Stimulated activated CD4-positive, alpha-beta T cell treated with anti-CD3 and anti-CD28 coated beads, Interleukin-15, amount 100 ng/mL, for 24 hours (primary cell): ENCODE data around the gene SEMA6B.
A peak's percentile ranks its signal among the peaks of the same experiment; 100 is the strongest.

Experiments used
- DNase-seq: peaks from one replicate; pipeline ENCODE4 v3.0.0-alpha.2; 2020

The SEMA6B gene

DNA sequence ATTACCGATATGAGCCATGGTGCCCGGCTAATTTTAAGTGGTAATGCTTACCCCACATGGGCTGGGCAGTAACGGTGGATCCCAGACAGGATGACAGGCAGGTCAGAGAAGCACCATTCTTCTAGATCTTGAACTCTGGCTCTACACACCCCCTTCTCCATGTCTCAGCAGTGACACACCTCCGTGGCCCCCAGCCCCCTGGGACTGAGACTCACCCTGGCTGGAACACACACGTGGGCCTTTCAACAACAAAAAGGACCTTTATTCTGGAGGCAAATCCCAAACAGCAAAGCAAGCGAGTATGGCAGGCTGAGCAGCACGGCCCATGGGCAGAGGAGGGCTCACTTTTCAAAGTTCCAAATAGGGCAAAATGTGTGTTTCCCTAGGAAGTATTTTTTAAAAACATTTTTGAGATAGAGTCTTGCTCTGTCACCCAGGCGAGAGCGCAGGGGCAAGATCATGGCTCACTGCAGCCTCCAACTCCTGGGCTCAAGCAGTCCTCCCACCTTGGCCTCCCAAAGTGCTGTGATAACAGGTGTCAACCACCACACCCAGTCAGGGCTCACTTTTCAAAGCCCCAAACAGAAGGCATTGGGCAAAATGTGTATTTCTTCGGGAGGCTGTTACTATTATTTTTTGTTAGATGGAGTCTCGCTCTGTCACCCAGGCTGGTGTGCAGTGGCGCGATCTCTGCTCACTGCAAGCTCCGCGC lies 37.0 kb downstream of the SEMA6B start:
- DNase-seq, result no peak

DNA sequence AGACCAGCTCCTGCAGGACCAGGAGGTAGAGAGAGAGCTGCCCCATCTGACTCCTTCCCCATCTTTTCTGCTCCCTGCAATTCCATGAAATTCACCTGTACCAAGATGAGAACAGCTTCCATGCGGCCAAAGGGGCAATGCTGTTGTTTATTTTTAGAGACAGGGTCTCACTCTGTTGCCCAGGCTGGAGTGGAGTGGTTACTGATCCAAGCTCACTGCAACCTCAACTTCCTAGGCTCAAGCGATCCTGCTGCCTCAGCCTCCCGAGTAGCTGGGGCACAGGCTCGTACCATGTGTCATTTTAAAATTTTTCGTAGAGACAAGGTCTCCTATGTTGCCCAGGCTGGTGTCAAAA lies 37.6 kb downstream of the SEMA6B start:
- no peak for DNase-seq

DNA sequence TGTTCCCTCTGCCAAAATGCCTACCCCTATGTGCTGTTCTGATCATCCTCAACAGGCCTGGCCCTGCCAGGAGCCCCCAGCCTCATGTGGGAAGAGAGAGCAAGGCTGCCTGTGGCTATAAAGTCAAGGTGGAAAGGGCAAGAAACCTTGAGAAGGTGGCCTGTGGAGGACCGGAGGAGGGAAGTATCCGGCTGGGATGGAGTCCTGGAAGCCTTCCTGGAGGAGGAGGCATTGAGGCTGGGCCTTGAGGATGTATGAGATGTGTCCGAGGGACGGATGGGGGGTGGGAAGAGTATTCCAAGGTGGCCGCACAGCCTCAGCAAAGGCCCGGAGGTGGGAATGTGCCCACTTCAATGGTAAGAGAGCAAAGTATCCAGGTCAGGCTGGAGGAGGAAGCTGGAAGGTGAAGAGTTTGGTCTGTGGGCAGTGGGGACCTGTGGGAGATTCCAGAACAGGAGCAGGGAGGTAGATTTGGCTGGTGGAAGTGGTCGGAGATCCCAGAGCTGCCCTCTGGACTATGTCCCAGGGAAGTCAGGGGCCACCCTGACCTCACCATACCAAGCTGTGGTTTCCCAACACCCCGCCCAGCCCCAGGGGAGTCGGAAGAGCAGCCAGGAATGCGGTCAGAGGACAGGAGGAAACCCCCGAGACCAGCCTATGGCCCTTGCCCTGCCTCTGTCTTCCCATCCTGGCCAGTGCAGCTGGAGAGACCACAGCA lies 38.2 kb downstream of the SEMA6B start:
- DNase-seq, result no peak

DNA sequence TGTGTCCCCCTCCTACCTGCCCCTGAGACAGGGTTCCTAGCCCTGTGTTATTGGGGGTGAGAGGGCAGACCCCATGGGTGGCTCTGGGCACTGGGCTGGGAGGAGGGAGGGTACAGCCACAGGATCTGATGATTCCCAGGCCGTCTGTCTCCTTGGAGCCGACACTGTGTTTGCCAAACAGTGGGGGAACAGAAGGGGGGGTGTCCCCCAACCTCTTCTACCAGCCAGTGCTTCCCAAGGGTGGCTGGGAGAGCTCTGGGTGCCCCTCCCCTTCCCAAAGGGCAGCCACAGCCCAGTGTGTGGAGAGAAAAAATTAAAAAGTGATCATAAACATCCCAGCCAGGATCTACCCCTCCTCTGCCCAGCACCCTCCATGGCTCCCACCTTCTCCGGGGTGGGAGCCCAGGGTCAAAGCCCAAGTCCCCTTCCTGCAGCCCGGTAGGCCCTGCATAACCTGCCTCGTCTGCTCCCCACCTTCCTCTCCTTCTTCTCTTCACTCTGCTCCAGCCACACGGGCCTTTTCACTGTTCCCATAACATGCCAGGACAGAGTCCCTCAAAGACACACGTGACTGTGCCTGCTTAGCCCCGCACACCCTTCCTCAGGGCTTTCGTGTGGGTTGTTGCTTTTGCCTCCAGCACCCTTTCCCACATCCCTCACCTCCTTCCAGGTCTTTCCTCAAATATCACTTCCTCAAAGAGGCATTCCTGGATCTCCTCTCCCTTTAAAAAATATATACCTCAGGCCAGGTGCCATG lies 39.8 kb downstream of the SEMA6B start:
- no peak for DNase-seq

DNA sequence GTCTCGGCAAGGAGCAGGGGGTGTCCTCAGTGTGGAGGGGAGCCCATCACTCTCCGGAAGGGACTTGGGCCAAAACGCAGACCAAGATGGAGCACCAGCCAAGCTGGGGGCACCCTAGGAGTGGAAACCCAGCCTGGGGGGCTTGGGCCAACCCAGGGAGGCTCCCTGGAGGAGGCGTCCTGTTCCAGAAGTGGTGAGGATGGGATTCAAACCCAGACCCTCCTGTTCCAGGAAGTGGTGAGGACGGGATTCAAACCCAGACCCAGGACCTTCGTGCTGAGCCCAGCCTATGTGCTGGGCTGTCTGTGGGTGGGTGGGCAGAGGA lies 40.4 kb downstream of the SEMA6B start:
- no peak for DNase-seq

DNA sequence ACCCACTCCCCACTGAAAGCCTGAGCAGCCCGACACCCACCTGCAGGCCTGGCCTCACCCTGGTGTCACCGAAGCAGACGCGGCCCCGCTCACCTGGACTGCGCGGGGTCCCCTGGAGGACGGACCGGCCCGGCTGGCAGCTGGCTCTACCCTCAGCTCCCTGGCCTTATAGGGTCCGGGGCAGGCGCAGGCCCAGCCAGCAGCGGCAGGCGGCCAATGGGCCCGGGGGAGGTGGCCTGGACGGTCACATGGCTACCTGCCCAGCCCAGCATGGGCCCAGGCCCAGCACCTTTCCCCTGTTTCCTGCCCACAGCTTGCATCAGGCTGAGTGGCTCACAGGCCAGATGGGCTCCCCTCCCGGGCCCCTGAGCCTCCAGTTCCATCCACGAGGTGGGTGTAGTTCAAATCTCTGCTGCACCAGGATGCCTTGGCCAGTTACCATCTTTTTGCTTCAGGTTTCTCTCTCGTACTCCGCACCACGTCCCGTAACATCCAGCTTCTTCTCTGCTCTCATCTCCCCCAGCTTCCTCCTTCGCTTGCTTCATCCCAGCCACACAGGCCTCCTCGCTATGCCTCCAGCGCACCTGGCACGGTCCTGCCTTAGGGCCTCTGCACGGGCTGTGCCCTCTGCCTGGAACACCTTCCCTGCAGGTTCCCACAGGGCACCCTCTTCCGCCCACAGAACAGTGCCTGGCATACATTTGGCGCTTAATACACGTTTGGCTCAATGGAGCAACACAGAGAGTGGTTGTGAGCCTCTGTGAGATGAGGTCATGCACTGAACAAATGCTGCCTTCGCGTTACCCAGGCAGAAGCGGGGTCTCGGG lies 40.9 kb downstream of the SEMA6B start, which contains the start of gene PLIN4:
Gene PLIN4, minus strand, starts transcription at position 142 of the 827 bp plus-strand sequence. CDS start 214 bp downstream, outside the sequence.
- no peak for DNase-seq

DNA sequence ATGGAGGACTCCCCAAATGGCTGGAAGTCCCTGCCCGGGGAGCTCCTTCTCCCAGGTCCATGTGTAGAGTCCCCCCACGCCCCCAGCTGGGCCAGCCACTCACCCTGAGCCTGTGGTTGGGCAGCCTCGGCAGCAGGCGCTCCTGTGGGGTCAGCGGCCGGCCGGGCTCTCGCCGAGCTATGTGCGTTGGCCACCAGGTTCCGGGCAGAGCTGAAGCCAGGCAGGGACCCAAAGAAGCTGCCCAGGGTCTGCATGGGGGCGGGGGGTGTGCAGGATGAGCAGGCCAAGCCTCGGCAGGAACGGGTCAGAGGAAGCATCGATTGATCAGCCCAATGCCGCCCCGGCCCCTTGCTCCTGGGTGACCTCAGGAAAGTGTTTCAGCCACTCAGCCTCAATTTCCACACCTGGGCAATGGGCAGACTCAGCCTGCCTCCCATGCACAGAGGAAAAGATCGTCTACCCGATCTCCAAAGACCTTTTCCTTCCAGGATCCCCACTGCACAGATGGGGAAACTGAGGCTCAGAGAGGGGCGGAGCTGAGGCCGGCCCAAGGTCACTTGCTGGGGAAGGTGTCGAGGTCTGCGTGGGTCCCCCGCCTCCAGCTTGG lies 41.9 kb downstream of the SEMA6B start:
- DNase-seq, result no peak

DNA sequence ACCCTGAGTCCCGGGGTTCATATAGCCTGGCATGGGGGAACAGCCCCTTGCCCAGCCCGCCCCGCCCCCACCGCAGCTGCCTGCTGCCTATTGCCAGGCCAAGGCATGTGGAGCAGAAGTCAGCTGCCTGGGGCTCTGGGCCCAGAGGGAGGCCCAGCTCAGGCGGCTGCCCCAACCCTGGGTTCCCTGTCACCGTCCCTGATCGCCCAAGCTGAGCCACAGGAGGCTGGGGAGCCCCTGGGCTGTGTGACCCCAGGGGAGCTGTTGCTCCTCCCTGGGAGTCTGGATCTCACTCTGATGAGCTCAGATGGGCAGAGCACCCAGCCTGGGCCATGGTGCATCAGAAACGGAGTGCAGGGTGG lies 42.6 kb downstream of the SEMA6B start:
- DNase-seq, result no peak

DNA sequence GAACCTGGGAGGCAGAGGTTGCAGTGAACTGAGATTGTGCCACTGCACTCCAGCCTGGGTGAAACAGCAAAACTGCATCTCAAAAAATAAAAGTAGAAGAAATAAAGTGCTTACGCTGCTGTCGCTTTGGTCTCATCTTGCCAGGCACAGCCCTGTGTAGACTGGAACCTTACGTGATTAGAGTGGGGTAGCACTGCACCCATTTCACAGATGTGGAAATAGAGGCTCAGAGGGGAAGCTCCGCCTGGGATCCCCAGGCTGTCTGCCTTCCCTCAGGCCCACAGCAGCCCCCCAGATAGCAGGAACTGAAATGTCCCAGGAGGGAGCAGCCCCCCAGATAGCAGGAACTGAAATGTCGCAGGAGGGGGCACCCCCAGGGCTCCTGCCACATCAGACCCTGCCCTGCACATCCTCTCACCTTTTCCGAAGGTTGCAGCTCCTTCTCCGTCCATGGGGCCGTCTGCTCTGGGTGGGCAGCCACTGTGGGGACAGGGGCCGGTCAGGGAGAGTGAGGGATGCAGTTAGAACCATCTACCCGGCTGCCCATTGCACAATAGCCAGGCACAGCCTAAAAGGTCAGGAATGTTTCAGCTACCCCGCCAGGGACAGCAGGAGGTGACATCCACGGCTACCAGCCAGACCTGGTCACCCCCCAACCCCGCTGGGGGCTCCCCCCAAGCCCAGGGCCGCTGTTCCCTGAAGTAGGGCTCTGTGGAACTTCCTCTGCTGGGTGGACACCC lies 43.1 kb downstream of the SEMA6B start:
- DNase-seq, result no peak

DNA sequence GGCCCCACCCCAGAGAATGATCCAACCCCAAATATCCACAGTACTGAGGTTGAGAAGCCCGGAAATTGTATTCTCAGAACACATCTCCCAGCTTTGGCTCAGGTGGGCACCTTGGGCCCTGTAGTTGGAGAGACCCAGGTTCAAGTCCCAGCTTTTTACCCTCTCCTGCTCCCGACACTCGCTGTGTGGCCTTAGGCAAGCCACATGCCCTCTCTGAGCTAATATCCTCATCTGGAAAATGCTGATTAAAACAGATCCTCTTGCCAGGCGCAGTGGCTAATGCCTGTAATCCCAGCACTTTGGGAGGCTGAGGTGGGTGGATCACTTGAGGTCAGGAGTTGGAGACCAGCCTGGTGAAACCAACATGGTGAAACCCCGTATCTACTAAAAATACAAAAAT lies 43.8 kb downstream of the SEMA6B start:
- DNase-seq, result no peak

DNA sequence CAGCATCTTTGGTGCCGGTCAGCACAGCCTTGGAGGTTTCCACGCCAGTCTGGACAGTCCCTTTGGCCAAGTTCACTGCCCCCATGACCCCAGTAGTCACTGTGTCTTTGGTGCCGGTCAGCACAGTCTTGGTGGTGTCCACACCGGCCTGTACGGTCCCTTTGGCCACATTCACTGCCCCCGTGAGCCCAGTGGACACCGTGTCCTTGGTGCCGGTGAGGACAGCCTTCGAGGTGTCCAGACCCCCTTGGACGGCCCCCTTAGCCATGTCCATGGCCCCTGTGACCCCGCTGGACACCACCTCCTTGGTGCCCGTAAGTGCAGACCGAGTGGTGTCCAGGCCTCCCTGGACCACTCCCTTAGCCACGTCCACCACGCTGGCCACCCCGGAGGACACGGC lies 46.2 kb downstream of the SEMA6B start:
- DNase-seq, result no peak

DNA sequence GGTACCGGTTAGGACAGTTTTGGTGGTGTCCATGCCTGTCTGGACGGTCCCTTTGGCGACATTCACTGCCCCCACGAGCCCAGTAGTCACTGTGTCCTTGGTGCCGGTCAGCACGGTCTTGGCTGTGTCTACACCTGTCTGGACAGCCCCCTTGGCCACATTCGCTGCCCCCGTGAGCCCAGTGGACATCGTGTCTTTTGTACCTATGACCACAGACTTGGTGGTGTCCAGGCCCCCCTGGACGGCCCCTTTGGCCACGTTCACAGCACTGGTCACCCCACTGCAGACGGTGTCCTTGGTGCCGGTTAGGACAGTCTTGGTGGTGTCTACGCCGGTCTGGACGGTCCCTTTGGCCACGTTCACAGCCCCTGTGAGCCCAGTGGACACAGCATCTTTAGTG lies 47.4 kb downstream of the SEMA6B start:
- DNase-seq, result no peak

DNA sequence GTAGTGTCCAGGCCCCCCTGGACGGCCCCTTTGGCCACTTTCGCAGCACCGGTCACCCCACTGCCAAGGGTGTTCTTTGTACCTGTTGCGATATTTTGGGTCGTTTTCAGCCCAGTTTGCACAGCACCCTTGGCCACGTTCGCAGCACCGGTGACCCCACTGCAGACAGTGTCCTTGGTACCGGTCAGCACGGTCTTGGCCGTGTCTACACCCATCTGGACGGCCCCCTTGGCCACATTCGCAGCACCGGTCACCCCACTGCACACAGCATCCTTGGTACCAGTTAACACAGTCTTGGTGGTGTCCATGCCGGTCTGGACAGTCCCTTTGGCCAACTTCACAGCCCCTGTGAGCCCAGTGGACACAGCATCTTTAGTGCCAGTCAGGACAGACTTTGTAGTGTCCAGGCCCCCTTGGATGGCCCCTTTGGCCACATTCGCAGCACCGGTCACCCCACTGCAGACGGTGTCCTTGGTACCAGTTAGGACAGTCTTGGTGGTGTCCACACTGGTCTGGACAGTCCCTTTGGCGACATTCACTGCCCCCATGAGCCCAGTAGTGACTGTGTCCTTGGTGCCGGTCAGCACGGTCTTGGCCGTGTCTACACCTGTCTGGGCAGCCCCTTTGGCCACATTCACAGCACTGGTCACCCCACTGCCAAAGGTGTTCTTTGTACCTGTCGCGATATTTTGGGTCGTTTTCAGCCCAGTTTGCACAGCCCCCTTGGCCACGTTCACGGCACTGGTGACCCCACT lies 48.0 kb downstream of the SEMA6B start:
- DNase-seq, result no peak

DNA sequence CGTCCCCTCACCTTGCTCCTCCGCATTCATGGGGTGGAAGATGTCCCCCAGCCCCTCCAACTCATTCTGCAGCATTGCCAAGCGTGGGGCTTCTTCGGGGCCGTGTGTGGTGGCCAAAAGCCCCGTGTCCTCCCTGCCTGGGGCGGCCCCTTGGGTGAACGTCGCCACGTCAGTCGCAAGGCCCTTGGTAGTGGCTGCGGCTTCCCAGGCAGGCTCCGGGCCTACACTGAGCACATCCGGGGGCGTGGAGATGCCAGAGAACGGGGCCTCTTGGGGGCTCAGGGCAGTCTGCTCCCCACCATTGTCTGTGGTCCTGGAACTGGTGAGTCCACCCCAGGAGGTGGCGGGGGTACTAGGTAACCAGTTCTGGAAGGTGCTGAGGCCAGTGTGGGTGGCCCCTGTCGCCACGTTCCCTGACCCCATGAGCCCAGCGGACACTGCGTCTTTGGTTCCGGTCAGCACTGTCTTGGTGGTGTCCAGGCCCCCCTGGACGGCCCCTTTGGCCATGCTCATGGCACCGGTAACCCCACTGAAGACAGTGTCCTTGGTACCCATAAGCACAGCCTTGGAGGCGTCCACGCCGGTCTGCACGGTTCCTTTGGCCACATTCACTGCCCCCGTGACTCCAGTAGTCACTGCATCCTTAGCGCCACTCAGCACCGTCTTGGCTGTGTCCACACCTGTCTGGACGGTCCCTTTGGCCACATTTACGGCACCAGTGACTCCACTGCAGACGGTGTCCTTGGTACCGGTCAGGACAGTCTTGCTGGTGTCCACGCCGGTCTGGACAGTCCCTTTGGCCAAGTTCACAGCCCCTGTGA lies 48.8 kb downstream of the SEMA6B start:
- peak; percentile 11 for DNase-seq

DNA sequence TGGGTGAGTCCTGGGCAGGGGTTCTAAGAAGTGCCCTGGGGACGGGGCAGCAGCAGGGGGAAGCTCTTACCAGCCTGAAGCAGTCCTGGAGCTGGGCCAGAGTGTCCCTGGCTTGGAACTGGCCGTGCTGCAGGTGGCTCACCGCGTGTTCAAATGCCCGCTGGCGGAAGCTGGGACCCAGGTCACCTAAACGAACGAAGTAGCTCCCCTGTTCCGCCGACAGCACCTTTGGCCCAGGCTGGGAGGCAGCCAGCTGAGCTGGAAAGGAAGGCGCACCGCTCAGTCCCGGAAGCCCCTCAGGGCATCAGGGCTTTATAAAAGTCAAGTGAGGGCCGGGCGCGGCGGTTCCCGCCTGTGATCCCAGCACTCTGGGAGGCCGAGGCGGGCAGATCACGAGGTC lies 50.8 kb downstream of the SEMA6B start:
- DNase-seq, result no peak

DNA sequence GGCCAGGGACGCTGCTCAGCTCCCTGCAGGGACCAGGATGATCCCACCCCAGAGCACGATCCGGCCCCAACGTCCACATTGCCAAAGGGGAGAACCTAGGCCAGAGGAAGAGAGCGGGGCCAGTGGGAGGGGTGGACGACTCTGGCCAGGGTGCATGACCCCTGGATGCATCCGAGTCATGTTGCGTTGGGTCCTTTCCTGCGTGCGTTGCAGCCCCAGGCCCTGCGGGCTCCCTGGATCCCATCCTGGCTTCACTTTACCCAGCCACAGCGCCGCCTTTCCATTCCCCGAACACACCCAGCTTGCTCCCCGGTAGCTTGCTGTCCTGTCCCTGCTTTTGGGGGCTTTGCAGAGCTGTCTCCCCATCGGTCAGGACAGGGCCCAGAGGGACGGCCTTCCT lies 51.7 kb downstream of the SEMA6B start:
- DNase-seq, result no peak

DNA sequence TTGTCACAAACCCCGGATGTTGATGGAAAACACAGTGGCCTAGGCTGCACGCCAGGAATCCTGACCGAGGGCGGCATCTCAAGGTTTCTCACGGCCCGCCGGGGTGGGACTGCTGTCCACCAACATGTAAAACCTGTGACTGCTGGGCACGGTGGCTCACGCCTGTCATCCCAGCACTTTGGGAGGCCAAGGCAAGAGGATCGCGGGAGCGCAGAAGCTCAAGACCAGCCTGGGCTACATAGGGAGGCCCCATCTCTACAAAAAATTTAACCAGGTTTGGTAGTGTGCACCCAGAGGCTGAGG lies 52.4 kb downstream of the SEMA6B start:
- no peak for DNase-seq

DNA sequence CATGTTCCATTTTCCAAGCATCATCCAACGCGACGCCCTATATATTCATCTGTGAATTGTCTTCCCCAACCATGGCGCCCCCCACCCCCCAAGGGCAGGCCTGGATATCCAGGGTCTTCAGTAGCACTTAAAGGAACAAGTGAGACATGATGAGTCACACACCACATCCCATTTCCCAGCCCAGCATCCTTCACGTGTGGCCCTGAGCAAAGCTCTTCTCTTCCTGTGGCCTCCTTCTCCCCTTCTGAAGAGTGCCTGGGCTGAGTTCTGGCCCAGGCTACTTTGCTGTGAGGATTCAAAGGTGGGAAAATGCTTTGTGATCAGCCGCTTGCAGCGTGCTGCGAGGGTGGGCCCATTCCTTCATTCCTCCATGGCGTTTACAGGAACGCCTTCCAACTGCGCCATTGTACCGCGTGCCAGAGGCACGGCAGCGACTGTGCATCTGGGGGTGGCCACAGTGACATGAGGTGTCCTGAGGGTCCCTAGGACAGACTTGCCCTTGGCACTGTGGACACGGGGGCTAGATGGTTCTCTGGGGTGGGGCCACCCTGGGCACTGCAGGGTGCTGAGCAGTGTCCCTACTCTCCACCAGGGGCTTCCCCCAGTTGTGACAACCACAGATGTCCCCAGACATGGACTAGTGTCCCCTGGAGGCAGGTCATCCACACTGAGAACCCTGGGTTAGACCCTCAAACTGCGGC lies 52.9 kb downstream of the SEMA6B start:
- DNase-seq, result peak; percentile 21

DNA sequence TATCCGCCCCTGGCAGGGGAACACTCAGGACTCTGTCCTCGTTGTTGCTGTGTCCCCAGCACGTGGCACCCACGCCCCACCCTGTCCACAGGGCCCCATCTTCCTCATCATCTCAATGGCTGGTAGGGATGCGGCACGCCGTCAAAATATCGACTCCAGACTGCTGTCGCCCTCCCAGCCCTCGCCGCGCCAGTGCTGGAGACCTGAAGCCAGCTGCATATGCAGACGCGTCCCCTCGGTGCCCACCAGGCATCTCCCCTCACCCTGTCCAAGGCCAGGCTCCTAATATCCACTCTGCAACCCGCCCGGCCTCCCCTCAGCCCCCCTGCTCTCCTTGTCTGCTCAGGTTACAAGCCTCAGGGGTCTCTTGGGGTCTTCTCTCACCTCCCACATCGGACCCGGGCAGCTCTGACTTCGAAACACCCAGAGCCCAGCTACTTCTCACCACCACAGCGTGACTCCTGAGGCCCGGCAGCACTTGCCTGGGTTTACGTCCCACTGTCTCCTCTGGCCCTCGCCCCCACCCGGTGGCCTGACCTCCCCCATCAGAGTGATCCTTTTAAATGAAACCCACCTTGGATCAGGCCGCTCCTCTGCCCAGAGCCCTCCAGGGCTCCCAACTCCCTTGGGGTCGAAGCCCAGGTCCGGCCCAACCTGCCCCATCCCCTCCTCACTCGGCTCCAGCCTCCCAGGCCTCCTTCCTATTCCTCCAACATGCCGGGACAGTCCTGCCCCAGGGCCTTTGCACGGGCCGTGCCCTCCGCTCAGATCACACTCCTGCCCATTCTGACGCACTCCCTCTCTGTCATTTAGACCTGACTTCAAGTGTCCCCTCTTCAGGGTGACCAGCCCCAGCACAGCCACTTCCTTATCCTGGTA lies 53.7 kb downstream of the SEMA6B start:
- no peak for DNase-seq
